Measurements from ENCODE around the gene PDSS1.

- TF ChIP-seq CTCF (conservative IDR thresholded peaks at IDR 0.05; ENCODE audit: low read depth, low read length), result no peak
- no peak for TF ChIP-seq POLR2A (IDR thresholded peaks at IDR 0.05; ENCODE audit: low read depth, low read length)
- TF ChIP-seq USF2 (IDR thresholded peaks at IDR 0.05; ENCODE audit: low read depth, low read length), result no peak
- TF ChIP-seq RCOR1 (IDR thresholded peaks at IDR 0.05; ENCODE audit: insufficient replicate concordance, low read length), result no peak
- TF ChIP-seq RAD21 (IDR thresholded peaks at IDR 0.05; ENCODE audit: low read length), result no peak
- no peak for TF ChIP-seq NFE2L2 (IDR thresholded peaks at IDR 0.05; ENCODE audit: low read depth, low read length)
- TF ChIP-seq MAFK (IDR thresholded peaks at IDR 0.05; ENCODE audit: low read depth, low read length), result no peak
- no peak for TF ChIP-seq CEBPB (IDR thresholded peaks at IDR 0.05; ENCODE audit: low read depth, low read length)
- no peak for TF ChIP-seq CHD1 (IDR thresholded peaks at IDR 0.05; ENCODE audit: low read depth, low read length)
- no peak for TF ChIP-seq SMC3 (IDR thresholded peaks at IDR 0.05; ENCODE audit: low read depth, low read length)
Observed at GRCh38 chr10:26777686-26778085, 80.2 kb downstream of the PDSS1 start.
